ENCODE results near the gene TOGARAM2.

The TOGARAM2 gene

DNA sequence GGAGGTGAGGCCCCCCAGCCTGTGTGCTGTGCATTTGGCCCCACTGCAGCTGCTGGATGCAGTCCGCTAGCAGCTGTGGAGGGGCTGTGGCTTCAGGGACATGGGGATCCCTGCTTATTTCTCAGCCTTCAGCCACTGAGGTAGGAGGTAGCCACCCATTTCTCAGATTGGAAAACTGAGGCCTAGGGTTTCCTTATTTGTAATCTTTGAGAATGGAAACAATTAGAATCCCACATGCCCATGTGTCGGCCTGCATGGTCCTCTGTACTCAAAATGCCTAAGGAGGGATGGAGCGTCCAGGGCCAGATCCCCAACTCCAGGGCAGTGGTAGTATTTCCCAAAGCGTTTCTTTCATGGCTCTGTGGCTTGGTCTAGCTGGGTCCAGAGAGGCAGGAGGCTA, 42.1 kb downstream of the TOGARAM2 start:
- TF ChIP-seq CSDC2 (CRISPR knock-in tag; IDR thresholded peaks at IDR 0.05) (no peak), GLIS3 (CRISPR knock-in tag; IDR thresholded peaks at IDR 0.05) (no peak), BACH2 (CRISPR knock-in tag; IDR thresholded peaks at IDR 0.05; ENCODE audit: borderline replicate concordance) (no peak), TCF4 (CRISPR knock-in tag; IDR thresholded peaks at IDR 0.05; ENCODE audit: borderline replicate concordance) (no peak), ZFP30 (CRISPR knock-in tag; IDR thresholded peaks at IDR 0.05) (no peak), ISL1 (CRISPR knock-in tag; IDR thresholded peaks at IDR 0.05) (no peak), TOX (CRISPR knock-in tag; IDR thresholded peaks at IDR 0.05; ENCODE audit: borderline replicate concordance) (no peak), ZNF8 (CRISPR knock-in tag; IDR thresholded peaks at IDR 0.05) (no peak), OSR1 (CRISPR knock-in tag; IDR thresholded peaks at IDR 0.05) (no peak), ZNF70 (CRISPR knock-in tag; IDR thresholded peaks at IDR 0.05) (no peak), SNAI2 (CRISPR knock-in tag; IDR thresholded peaks at IDR 0.05) (no peak), ZNF565 (CRISPR knock-in tag; conservative IDR thresholded peaks at IDR 0.05; ENCODE audit: low read depth) (no peak)
- TF ChIP-seq, protein P1, sequence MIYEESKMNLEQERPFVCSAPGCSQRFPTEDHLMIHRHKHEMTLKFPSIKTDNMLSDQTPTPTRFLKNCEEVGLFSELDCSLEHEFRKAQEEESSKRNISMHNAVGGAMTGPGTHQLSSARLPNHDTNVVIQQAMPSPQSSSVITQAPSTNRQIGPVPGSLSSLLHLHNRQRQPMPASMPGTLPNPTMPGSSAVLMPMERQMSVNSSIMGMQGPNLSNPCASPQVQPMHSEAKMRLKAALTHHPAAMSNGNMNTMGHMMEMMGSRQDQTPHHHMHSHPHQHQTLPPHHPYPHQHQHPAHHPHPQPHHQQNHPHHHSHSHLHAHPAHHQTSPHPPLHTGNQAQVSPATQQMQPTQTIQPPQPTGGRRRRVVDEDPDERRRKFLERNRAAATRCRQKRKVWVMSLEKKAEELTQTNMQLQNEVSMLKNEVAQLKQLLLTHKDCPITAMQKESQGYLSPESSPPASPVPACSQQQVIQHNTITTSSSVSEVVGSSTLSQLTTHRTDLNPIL (CRISPR knock-in tag; IDR thresholded peaks at IDR 0.05; ENCODE audit: low read depth) = no peak
- TF ChIP-seq, protein P2, sequence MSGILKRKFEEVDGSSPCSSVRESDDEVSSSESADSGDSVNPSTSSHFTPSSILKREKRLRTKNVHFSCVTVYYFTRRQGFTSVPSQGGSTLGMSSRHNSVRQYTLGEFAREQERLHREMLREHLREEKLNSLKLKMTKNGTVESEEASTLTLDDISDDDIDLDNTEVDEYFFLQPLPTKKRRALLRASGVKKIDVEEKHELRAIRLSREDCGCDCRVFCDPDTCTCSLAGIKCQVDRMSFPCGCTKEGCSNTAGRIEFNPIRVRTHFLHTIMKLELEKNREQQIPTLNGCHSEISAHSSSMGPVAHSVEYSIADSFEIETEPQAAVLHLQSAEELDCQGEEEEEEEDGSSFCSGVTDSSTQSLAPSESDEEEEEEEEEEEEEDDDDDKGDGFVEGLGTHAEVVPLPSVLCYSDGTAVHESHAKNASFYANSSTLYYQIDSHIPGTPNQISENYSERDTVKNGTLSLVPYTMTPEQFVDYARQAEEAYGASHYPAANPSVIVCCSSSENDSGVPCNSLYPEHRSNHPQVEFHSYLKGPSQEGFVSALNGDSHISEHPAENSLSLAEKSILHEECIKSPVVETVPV (CRISPR knock-in tag; IDR thresholded peaks at IDR 0.05) = no peak
- TF ChIP-seq, protein P3, sequence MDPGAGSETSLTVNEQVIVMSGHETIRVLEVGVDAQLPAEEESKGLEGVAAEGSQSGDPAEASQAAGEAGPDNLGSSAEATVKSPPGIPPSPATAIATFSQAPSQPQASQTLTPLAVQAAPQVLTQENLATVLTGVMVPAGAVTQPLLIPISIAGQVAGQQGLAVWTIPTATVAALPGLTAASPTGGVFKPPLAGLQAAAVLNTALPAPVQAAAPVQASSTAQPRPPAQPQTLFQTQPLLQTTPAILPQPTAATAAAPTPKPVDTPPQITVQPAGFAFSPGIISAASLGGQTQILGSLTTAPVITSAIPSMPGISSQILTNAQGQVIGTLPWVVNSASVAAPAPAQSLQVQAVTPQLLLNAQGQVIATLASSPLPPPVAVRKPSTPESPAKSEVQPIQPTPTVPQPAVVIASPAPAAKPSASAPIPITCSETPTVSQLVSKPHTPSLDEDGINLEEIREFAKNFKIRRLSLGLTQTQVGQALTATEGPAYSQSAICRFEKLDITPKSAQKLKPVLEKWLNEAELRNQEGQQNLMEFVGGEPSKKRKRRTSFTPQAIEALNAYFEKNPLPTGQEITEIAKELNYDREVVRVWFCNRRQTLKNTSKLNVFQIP (CRISPR knock-in tag; IDR thresholded peaks at IDR 0.05; ENCODE audit: borderline replicate concordance, low read depth) = no peak
- TF ChIP-seq, protein P4, sequence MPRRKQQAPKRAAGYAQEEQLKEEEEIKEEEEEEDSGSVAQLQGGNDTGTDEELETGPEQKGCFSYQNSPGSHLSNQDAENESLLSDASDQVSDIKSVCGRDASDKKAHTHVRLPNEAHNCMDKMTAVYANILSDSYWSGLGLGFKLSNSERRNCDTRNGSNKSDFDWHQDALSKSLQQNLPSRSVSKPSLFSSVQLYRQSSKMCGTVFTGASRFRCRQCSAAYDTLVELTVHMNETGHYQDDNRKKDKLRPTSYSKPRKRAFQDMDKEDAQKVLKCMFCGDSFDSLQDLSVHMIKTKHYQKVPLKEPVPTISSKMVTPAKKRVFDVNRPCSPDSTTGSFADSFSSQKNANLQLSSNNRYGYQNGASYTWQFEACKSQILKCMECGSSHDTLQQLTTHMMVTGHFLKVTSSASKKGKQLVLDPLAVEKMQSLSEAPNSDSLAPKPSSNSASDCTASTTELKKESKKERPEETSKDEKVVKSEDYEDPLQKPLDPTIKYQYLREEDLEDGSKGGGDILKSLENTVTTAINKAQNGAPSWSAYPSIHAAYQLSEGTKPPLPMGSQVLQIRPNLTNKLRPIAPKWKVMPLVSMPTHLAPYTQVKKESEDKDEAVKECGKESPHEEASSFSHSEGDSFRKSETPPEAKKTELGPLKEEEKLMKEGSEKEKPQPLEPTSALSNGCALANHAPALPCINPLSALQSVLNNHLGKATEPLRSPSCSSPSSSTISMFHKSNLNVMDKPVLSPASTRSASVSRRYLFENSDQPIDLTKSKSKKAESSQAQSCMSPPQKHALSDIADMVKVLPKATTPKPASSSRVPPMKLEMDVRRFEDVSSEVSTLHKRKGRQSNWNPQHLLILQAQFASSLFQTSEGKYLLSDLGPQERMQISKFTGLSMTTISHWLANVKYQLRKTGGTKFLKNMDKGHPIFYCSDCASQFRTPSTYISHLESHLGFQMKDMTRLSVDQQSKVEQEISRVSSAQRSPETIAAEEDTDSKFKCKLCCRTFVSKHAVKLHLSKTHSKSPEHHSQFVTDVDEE (CRISPR knock-in tag; IDR thresholded peaks at IDR 0.05) = no peak
- no peak for ATAC-seq

DNA sequence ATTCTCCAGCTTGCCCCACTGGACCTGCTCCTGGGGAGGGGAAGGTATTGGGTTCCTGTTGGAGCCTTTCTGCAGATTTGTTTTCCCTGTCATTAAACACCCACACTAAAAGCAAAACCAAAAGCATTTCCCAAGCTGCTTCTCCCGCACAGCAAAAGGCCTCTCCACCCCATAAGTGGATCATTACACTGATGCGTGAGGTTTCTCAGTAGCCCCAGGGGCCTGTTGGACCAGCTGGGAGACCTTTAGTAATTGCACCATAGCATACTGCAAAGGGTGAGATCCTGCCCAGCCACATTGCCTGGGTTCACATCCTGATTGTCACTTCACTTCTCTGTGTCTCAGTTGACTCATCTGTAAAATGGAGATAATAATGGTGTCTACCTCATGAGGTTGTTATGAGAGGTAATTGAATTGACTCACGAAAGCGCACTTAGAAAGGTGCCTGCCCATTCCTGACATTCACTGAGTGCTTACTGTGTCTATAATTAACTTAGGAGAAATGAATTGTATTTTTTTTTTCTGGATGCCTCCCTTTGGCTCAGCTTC, 43.9 kb downstream of the TOGARAM2 start:
- no peak for ATAC-seq
- TF ChIP-seq ZNF565 (CRISPR knock-in tag; conservative IDR thresholded peaks at IDR 0.05; ENCODE audit: low read depth) (no peak), SNAI2 (CRISPR knock-in tag; IDR thresholded peaks at IDR 0.05) (no peak), ARNTL (CRISPR knock-in tag; IDR thresholded peaks at IDR 0.05; ENCODE audit: borderline replicate concordance, low read depth) (no peak), ISL1 (CRISPR knock-in tag; IDR thresholded peaks at IDR 0.05) (peak; percentile 51), ZNF70 (CRISPR knock-in tag; IDR thresholded peaks at IDR 0.05) (no peak)

DNA sequence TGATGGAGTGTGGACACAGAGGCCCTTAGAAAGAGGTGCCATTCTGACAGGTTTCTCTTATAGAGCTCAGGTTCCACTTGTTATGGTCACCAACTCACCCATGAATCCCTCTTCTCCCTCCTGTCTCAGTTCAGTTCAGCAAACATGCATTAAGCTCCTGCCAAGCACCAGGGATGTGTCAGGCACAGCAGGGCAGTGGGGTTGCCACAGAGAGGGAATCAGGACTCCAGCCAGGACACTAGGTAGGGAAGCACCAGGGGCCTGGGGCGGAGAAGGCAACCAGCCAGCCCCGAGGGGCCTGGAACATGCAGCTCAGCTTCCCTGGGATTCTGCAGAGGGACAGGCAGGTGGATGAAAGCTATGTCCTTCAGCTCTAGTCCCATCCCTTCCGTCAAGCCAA, 44.6 kb downstream of the TOGARAM2 start:
- no peak for ATAC-seq
- TF ChIP-seq RARB (CRISPR knock-in tag; IDR thresholded peaks at IDR 0.05) = no peak
- no peak for TF ChIP-seq ISL1 (CRISPR knock-in tag; IDR thresholded peaks at IDR 0.05)
- TF ChIP-seq, protein P3 (CRISPR knock-in tag; IDR thresholded peaks at IDR 0.05; ENCODE audit: borderline replicate concordance, low read depth) = no peak
- TF ChIP-seq TOX (CRISPR knock-in tag; IDR thresholded peaks at IDR 0.05; ENCODE audit: borderline replicate concordance) = no peak
- no peak for TF ChIP-seq ZNF8 (CRISPR knock-in tag; IDR thresholded peaks at IDR 0.05)
- no peak for TF ChIP-seq ZC3H10 (CRISPR knock-in tag; IDR thresholded peaks at IDR 0.05)
- no peak for TF ChIP-seq CSDC2 (CRISPR knock-in tag; IDR thresholded peaks at IDR 0.05)
- no peak for TF ChIP-seq ZFP3 (CRISPR knock-in tag; IDR thresholded peaks at IDR 0.05)
- no peak for TF ChIP-seq ZNF70 (CRISPR knock-in tag; IDR thresholded peaks at IDR 0.05)
- TF ChIP-seq, protein P4 (CRISPR knock-in tag; IDR thresholded peaks at IDR 0.05) = no peak
- TF ChIP-seq, protein P5, sequence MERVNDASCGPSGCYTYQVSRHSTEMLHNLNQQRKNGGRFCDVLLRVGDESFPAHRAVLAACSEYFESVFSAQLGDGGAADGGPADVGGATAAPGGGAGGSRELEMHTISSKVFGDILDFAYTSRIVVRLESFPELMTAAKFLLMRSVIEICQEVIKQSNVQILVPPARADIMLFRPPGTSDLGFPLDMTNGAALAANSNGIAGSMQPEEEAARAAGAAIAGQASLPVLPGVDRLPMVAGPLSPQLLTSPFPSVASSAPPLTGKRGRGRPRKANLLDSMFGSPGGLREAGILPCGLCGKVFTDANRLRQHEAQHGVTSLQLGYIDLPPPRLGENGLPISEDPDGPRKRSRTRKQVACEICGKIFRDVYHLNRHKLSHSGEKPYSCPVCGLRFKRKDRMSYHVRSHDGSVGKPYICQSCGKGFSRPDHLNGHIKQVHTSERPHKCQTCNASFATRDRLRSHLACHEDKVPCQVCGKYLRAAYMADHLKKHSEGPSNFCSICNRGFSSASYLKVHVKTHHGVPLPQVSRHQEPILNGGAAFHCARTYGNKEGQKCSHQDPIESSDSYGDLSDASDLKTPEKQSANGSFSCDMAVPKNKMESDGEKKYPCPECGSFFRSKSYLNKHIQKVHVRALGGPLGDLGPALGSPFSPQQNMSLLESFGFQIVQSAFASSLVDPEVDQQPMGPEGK (CRISPR knock-in tag; IDR thresholded peaks at IDR 0.05; ENCODE audit: borderline replicate concordance) = no peak
- TF ChIP-seq, protein P1 (CRISPR knock-in tag; IDR thresholded peaks at IDR 0.05; ENCODE audit: low read depth) = no peak
- TF ChIP-seq OSR1 (CRISPR knock-in tag; IDR thresholded peaks at IDR 0.05) = no peak
- no peak for TF ChIP-seq TCF4 (CRISPR knock-in tag; IDR thresholded peaks at IDR 0.05; ENCODE audit: borderline replicate concordance)
